NOMO-1 treated with dmso at 0.1 percent for 144 hours (cell line): ENCODE results near the gene IL1R2.

Experiments used
- DNase-seq: peaks from one replicate; lab custom pipeline; 2025; ENCODE audit not compliant: unreplicated experiment; lab: John Stamatoyannopoulos, UW

The IL1R2 gene

GRCh38 chr2:102037681-102038080, 45.9 kb downstream of the IL1R2 start:
- no peak for DNase-seq

GRCh38 chr2:102040229-102040628, 48.5 kb downstream of the IL1R2 start:
- DNase-seq = no peak

- DNase-seq = no peak
Observed at GRCh38 chr2:102041351-102041750, 49.6 kb downstream of the IL1R2 start.

GRCh38 chr2:102042196-102043081, 50.7 kb downstream of the IL1R2 start:
- DNase-seq = no peak

GRCh38 chr2:102043560-102043959, 51.8 kb downstream of the IL1R2 start:
- no peak for DNase-seq

- DNase-seq = no peak
Observed at GRCh38 chr2:102044235-102044896, 52.6 kb downstream of the IL1R2 start.

- DNase-seq = no peak
Observed at GRCh38 chr2:102044967-102045489, 53.3 kb downstream of the IL1R2 start.

GRCh38 chr2:102045697-102046096, 53.9 kb downstream of the IL1R2 start:
- DNase-seq = no peak

GRCh38 chr2:102046135-102046986, 54.6 kb downstream of the IL1R2 start:
- DNase-seq = no peak

GRCh38 chr2:102048465-102048864, 56.7 kb downstream of the IL1R2 start:
- no peak for DNase-seq

GRCh38 chr2:102049756-102050443, 58.1 kb downstream of the IL1R2 start:
- DNase-seq = no peak

GRCh38 chr2:102050854-102051391, 59.2 kb downstream of the IL1R2 start:
- DNase-seq = no peak

- no peak for DNase-seq
Observed at GRCh38 chr2:102051692-102052277, 60.0 kb downstream of the IL1R2 start.

- DNase-seq = no peak
Observed at GRCh38 chr2:102052365-102052764, 60.6 kb downstream of the IL1R2 start.

GRCh38 chr2:102053096-102053495, 61.3 kb downstream of the IL1R2 start:
- no peak for DNase-seq

- no peak for DNase-seq
Observed at GRCh38 chr2:102055346-102055990, 63.7 kb downstream of the IL1R2 start.

- no peak for DNase-seq
Observed at GRCh38 chr2:102056079-102056581, 64.4 kb downstream of the IL1R2 start.

GRCh38 chr2:102057502-102058292, 65.9 kb downstream of the IL1R2 start:
- DNase-seq = no peak
